CD4-positive, alpha-beta T cell treated with Interleukin-4 for 4 hours (primary cell): Measurements from ENCODE around the gene CYB561.
A peak's percentile ranks its signal among the peaks of the same experiment; 100 is the strongest.

Source experiments
- DNase-seq: peaks from one replicate; pipeline ENCODE4 v3.0.0-alpha.2; 2020

The CYB561 gene

DNA sequence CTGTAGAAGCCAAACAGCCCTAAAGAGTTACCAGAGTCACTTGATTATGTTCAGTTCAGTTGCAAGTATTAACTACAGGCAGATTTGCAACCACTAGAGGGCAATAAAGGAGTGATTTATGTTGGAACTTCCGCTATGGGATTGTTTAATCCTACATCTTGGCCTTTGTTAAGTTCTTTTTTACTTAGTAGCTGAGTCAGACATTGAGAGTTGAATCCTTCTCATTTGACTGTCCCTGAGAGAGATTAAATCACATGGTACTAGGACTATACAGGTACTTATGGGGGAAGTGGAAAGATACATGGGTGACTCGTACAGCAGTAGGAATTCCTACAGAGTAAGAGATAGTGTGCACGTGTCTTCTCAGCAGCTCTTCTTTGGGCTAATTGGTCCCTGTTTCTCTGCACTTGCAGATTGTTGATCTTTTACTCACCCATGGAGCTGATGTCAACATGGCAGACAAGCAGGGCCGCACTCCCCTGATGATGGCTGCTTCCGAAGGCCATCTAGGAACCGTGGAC lies 40.3 kb downstream of the CYB561 start:
- peak; percentile 39 for DNase-seq

DNA sequence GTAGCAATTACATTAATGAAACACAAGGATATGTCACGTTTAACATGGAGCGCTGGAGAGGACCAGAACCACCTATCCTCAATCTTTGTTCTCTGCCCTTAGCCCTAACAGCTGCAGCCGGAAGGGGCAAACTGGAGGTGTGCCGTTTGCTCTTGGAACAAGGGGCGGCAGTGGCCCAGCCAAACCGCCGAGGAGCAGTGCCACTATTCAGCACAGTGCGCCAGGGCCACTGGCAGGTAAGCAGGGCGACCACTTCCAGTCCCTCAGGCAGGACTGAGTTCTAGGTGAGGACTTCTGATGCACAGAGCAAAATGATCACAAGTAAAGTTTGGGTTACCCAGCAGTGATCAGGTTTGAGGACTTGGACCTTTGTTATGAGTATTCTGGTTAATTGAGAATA lies 41.1 kb downstream of the CYB561 start:
- no peak for DNase-seq

DNA sequence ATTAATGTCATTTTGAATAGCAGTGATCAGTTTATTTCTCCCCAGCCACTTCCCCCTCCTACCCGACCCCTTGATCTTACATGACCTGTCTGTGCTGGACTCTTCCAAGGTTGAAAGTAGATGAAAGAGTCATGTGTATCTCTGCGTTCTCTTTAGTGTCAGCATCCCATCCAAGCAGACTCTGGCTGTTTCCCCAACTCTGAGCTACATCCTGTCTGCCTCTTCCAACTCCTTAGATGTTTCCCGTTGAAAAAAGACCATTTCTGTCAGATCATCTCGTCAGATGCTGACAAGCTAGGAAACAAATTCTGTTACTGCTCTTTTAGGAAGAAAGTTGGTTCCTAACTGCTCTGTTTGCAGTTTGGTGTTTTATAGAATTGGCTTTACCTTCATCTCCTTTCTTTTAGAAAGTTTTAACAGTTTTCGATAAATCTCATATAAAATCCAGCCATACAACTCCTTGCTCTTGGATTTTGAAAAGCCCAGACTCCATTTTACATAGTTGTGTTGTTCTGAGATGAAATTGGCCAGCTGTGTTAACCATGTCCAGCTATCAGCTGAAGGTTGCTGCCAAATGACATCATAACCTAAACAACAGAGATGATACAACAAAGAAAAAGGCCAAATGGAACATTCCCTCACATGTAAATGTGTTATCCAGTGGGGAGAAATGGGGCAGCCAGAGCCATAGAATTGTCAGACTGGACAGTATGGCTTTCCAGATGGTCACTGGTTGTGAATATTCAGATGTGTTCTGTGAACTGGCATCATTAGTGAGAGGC lies 43.5 kb downstream of the CYB561 start:
- DNase-seq: no peak

DNA sequence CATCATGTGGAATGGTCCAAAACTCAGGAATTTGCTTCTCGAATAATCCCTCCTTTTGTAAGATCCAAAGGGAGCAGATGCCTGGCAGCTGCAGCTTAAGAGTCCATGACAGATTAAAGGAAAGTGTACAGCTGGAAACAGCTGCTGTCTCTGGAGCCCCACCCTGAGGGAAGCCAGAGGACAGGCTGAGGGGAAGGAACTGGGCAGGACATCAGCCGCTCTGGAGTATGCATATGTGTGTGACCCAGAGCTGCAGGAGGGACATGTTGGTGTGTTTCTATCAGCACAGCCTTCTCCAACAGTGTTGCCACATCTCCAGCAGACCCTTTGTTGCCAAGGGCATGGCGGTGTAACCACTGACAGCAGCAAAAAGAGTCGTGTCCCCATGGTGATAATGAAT lies 46.2 kb downstream of the CYB561 start:
- DNase-seq: no peak

DNA sequence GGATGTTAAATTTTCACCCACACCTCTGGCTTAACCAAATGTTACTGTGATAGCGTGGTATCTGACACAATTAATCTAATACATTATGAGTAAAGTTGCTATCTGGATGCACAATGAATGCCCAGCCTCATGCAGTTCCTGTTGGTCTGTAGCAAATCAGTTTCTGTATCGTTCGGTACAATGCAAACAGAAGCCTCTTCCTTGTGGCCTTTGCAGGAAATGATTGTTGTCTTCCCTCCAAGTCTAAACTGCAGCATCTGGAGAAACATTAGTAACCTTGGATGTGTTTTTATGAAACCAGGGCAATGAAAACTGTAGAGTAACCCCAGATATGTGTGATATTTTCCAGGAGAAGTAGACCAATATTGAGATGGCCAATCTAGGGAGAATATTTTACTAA lies 46.8 kb downstream of the CYB561 start:
- DNase-seq: no peak

DNA sequence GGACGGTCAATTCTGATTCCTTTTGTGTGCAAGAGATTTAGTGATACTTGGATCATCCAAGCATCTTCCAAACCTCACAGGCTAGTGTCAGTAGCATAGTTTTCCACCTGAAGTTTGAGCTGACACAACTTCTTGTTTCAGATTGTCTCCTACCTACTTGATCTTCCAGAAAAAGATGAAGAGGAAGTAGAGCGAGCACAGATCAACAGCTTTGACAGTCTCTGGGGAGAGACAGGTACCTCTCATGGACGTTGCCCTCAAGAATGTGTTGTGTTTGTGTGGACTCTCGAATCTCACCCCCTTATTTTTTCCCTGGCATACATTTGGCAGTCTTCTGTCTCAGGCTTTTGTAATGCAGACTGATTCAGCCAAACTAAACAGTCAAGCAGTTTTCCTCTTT lies 47.4 kb downstream of the CYB561 start:
- DNase-seq: no peak

DNA sequence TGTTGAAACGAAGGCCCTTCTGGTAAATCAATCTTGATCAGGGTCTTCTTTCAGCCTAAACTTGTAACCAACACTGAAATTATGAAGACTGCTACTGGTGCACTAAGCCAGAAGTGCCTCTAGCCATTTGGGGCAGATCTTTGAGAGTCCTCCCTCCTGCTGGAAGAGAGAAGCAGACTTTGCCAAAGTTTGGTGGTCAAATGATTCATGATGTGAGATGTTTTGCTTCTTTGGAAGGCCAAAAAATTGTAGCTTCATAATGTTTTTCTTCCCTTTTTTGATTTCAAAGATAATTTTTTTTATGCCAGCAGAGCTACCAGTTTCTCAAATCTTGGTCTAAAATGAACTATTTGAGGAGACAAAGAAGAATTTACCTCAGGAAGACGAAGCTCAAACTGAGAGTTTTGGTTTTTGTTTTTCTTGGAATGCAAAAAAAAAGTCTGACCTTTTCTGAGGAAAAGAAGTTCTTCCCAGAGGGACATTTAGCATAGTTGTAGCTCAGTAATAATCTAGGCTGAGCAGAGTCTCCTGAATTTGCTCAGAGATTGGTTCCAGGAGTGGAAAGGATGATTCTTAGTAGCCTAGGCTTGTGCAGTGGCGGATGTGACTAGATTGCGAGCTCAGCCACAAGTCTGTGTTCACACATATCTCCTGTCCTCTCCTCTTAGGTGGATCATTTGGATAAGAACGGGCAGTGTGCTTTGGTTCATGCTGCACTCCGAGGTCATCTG lies 50.9 kb downstream of the CYB561 start:
- DNase-seq: no peak

DNA sequence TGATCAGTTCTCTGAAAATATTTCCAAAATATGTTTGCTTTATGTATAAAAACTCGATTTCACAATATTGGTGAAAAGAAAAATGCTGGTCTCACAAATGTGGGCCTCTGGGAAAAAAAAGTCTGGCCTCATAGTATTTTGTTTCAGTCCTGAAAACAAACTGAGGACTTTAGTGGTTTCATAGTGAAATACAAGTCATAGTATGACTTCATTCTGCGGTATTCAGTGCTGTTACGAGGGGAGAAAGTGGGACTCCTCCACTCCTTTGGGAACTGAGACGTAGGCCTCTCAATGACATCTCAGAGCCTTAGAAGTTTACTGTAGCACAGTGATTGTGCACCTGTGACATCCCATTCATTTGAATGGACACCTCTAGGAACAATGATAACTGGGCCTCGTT lies 56.0 kb downstream of the CYB561 start:
- DNase-seq: no peak

DNA sequence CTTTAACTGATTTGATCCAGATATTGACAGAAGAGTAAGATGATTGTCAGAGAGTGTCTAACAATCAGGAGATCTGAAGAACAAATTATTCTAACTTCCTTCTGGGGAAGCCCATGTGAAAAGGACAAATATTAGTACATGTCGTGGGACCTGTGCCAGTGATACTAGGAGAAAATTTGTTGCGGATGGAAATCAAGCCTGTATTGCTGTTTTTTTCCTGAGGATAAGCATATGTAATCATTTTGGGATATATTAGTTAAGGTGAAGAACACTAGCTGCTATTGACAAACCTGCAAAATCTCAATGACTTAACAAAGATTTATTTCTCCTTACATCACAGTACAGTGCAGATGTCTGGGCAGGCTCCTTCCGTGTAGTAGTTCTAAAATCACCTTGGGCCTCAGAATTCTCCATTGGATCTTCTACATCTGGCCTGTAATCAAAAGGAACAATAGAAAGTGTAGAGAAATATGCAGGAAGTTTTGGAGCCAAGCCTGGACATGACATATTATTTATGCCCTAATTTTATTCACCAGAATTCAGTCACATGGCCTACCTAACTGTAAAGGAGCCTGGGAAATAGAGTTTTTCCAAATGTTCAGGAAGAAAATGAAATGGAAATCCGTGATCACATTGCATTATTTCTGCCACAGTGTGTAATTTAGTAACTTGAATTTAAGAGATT lies 58.3 kb downstream of the CYB561 start:
- DNase-seq: no peak

DNA sequence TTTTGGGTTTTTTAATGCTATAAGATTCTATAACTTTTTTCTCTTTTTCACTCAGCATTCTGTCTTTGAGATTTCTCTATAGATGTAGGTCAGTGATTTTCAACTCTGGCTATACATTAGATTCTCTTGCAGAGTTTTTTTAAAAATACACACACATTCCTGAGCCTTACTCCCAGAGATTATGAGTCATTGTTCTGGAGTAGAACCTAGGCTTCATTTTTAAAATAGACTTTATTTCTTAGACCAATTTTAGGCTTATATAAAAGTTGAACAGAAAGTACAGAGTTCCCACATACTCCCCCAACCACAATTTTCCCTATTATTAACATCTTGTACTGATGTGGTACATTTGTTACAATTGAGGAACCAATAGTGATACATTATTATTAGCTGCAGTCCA lies 63.3 kb downstream of the CYB561 start:
- DNase-seq: no peak
